IMR-90 (cell line): ENCODE data around the gene SRPK3. TPM values are rescaled to one million over a fixed set of nuclear protein-coding genes. Genes with fewer than 3 reads are reported as not detected.

Source experiments
- ATAC-seq: fragments of 200-7000 bp; cut with Tn5 transposase; 2 replicates; pipeline ENCODE4 v1.9.1; 2020; ENCODE audit warnings: low read depth, mild to moderate bottlenecking, moderate library complexity
- BruUV-seq: library from RNA; stranded (reverse); fragments of 400-500 nt; replicated peaks from 2 replicates; lab custom pipeline; 2021; lab: Mats Ljungman, UMichigan
- CTCF ChIA-PET: fragments of 300-600 bp; formaldehyde crosslinking; extraction: SDS; loops from one replicate; lab custom pipeline; 2021; ENCODE audit warnings: antibody characterized with exemption; lab: Yijun Ruan, JAX
- POLR2A ChIA-PET: fragments of 300-600 bp; sonication (Branson Sonifier 250); formaldehyde crosslinking; loops from one replicate; lab custom pipeline; 2022; ENCODE audit warnings: antibody characterized with exemption; ENCODE audit not compliant: unreplicated experiment; lab: Charles Lee
- DNase-seq: peaks from one replicate; pipeline ENCODE4 v3.0.0; 2013
- H2AFZ ChIP-seq: replicated peaks from 2 replicates; pipeline ENCODE3; 2013; ENCODE audit warnings: low read length, mild to moderate bottlenecking; ENCODE audit not compliant: poor library complexity
- H2AK5ac ChIP-seq: 2 replicates; pipeline ENCODE4 v1.6.1; 2013; ENCODE audit warnings: low read depth, low read length, inconsistent platforms
- H2AK9ac ChIP-seq: replicated peaks from 2 replicates; pipeline ENCODE3; 2013; ENCODE audit warnings: mild to moderate bottlenecking, low read depth, low read length, moderate library complexity; ENCODE audit not compliant: poor library complexity
- H2BK120ac ChIP-seq: 2 replicates; pipeline ENCODE4 v1.6.1; 2013; ENCODE audit warnings: low read depth, low read length, inconsistent platforms
- H2BK15ac ChIP-seq: 3 replicates; pipeline ENCODE4 v1.6.1; 2013; ENCODE audit warnings: low read depth, low read length, inconsistent platforms
- H2BK20ac ChIP-seq: 2 replicates; pipeline ENCODE4 v1.6.1; 2013; ENCODE audit warnings: low read depth, mild to moderate bottlenecking, inconsistent platforms, low read length, moderate library complexity
- H2BK5ac ChIP-seq: 2 replicates; pipeline ENCODE4 v1.6.1; 2013; ENCODE audit warnings: mild to moderate bottlenecking, low read depth, low read length, inconsistent platforms; ENCODE audit not compliant: poor library complexity, severe bottlenecking
- H3K14ac ChIP-seq: replicated peaks from 2 replicates; pipeline ENCODE4 v1.6.1; 2013; ENCODE audit warnings: low read depth, low read length, inconsistent platforms
- H3K18ac ChIP-seq: 2 replicates; pipeline ENCODE4 v1.6.1; 2013; ENCODE audit warnings: low read depth, low read length, control low read depth
- H3K23ac ChIP-seq: 2 replicates; pipeline ENCODE4 v1.6.1; 2013; ENCODE audit warnings: low read depth, low read length, inconsistent platforms
- H3K27ac ChIP-seq: 2 replicates; pipeline ENCODE4 v1.5.1; 2013; ENCODE audit warnings: mild to moderate bottlenecking, control low read depth, low read length; ENCODE audit not compliant: insufficient read depth
- H3K27me3 ChIP-seq: 2 replicates; pipeline ENCODE4 v1.6.1; 2013; ENCODE audit warnings: low read length; ENCODE audit not compliant: control insufficient read depth, insufficient read depth
- H3K36me3 ChIP-seq: 2 replicates; pipeline ENCODE4 v1.6.1; 2013; ENCODE audit warnings: low read length, mixed read lengths; ENCODE audit not compliant: control insufficient read depth, insufficient read depth
- H3K4ac ChIP-seq: 2 replicates; pipeline ENCODE4 v1.6.1; 2013; ENCODE audit warnings: low read depth, low read length, inconsistent platforms
- H3K4me1 ChIP-seq: 2 replicates; pipeline ENCODE4 v1.6.1; 2013; ENCODE audit warnings: low read length, mixed read lengths; ENCODE audit not compliant: control insufficient read depth, insufficient read depth
- H3K4me2 ChIP-seq: 2 replicates; pipeline ENCODE4 v1.6.1; 2013; ENCODE audit warnings: low read depth, mild to moderate bottlenecking, control low read depth, low read length, moderate library complexity
- H3K4me3 ChIP-seq: 2 replicates; pipeline ENCODE4 v1.5.1; 2013; ENCODE audit warnings: low read depth, mild to moderate bottlenecking, control low read depth, low read length, moderate library complexity; ENCODE audit not compliant: insufficient read depth
- H3K56ac ChIP-seq: 2 replicates; pipeline ENCODE4 v1.6.1; 2013; ENCODE audit warnings: low read length, inconsistent platforms; ENCODE audit not compliant: insufficient read depth; ENCODE audit errors: extremely low read depth
- H3K79me1 ChIP-seq, 2 experiments: 2 replicates each; pipeline ENCODE4 v1.6.1; 2013; ENCODE audit warnings: low read length in 2 of 2, inconsistent platforms in 1 of 2, low read depth in 1 of 2
- H3K9ac ChIP-seq: 2 replicates; pipeline ENCODE4 v1.6.1; 2013; ENCODE audit warnings: low read depth, low read length, control low read depth
- H3K9me1 ChIP-seq: 2 replicates; pipeline ENCODE4 v1.6.1; 2013; ENCODE audit warnings: low read length, inconsistent platforms; ENCODE audit not compliant: insufficient read depth
- H3K9me3 ChIP-seq: 2 replicates; pipeline ENCODE4 v1.6.1; 2013; ENCODE audit warnings: low read length; ENCODE audit not compliant: control insufficient read depth, insufficient read depth
- H4K20me1 ChIP-seq: 2 replicates; pipeline ENCODE4 v1.6.1; 2013; ENCODE audit warnings: low read length, inconsistent platforms; ENCODE audit not compliant: insufficient read depth
- H4K5ac ChIP-seq: 2 replicates; pipeline ENCODE4 v1.6.1; 2013; ENCODE audit warnings: mild to moderate bottlenecking, low read depth, low read length, control low read depth
- H4K8ac ChIP-seq, 2 experiments: 2 replicates each; pipeline ENCODE4 v1.6.1; 2013; ENCODE audit warnings: low read depth in 2 of 2, low read length in 2 of 2, control low read depth in 1 of 2, inconsistent platforms in 1 of 2
- H4K91ac ChIP-seq: 2 replicates; pipeline ENCODE4 v1.6.1; 2013; ENCODE audit warnings: low read depth, low read length, inconsistent platforms; ENCODE audit not compliant: insufficient read depth
- CEBPB ChIP-seq: IDR thresholded peaks from 2 replicates; pipeline ENCODE4 v1.6.1; 2012; ENCODE audit warnings: low read depth, low read length, improper control_type of control experiment
- CHD1 ChIP-seq: IDR thresholded peaks from 2 replicates; pipeline ENCODE4 v1.6.1; 2012; ENCODE audit warnings: low read depth, low read length, improper control_type of control experiment
- MAFK ChIP-seq: IDR thresholded peaks from 2 replicates; pipeline ENCODE4 v1.6.1; 2012; ENCODE audit warnings: low read depth, low read length, improper control_type of control experiment
- POLR2A ChIP-seq: IDR thresholded peaks from 2 replicates; pipeline ENCODE4 v1.6.1; 2012; ENCODE audit warnings: mild to moderate bottlenecking, low read depth, low read length
- RAD21 ChIP-seq: IDR thresholded peaks from 2 replicates; pipeline ENCODE4 v1.6.1; 2012; ENCODE audit warnings: low read length, improper control_type of control experiment
- RCOR1 ChIP-seq: IDR thresholded peaks from 2 replicates; pipeline ENCODE4 v1.6.1; 2012; ENCODE audit warnings: mild to moderate bottlenecking, low read length, improper control_type of control experiment; ENCODE audit not compliant: insufficient replicate concordance
- RFX5 ChIP-seq: IDR thresholded peaks from 2 replicates; pipeline ENCODE4 v1.8.0; 2012; ENCODE audit warnings: low read depth, mild to moderate bottlenecking, low read length, moderate library complexity
- SMC3 ChIP-seq: fragments of 150-350 bp; IDR thresholded peaks from 2 replicates; pipeline ENCODE4 v1.6.1; 2016; ENCODE audit warnings: low read depth, mild to moderate bottlenecking, antibody characterized with exemption, low read length, moderate library complexity
- WGBS, 2 experiments: methylation state at CpG; one replicate each; pipeline versions ENCODE4 v1.1.5 to v1.1.7; 2013; ENCODE audit warnings: missing lambda C conversion rate in 2 of 2; ENCODE audit not compliant: insufficient read length in 1 of 2; ENCODE audit errors: extremely low coverage in 2 of 2; 5-methylcytosine and 5-hydroxymethylcytosine counted together
- dilution Hi-C: fragments of 300-500 bp; cut with HindIII; formaldehyde crosslinking; loops from one replicate; pipeline ENCODE4 v1.14.3; 2018; ENCODE audit warnings: low sequenced_read_pairs; ENCODE audit not compliant: unreplicated experiment
- in situ Hi-C: fragments of 300-500 bp; cut with MboI; formaldehyde crosslinking; loops from 3 replicates; pipeline ENCODE4 v1.14.3; 2019; ENCODE audit warnings: low sequenced_read_pairs, inconsistent platforms, mixed read lengths
- intact Hi-C: fragments of 100-400 bp; cut with micrococcal nuclease; formaldehyde crosslinking; loops from 2 replicates; pipeline ENCODE4 v1.10.0; 2022
- polyA plus RNA-seq, 3 experiments: library from polyadenylated mRNA; depleted of rRNA; stranded (reverse); fragments of >200 nt; gene quantifications; 2 replicates each; pipeline ENCODE4 v1.2.3, GENCODE V29; 2012; ENCODE audit warnings: low replicate concordance in 1 of 3
- total RNA-seq: library from RNA; depleted of rRNA; stranded (reverse); fragments of >200 nt; gene quantifications from 2 replicates; pipeline ENCODE4 v1.2.3, GENCODE V29; 2012
- TF ChIP-seq, protein P1 (sequence below): fragments of 150-350 bp; IDR thresholded peaks from 2 replicates; pipeline ENCODE4 v1.6.1; 2016; ENCODE audit warnings: low read depth, mild to moderate bottlenecking, low read length, moderate library complexity, borderline replicate concordance
- TF ChIP-seq, protein P2 (sequence below): conservative IDR thresholded peaks from 2 replicates; pipeline ENCODE4 v1.5.1; 2012; ENCODE audit warnings: mild to moderate bottlenecking, low read depth, low read length, improper control_type of control experiment
- TF ChIP-seq, protein P3 (sequence below): fragments of 150-350 bp; IDR thresholded peaks from 2 replicates; pipeline ENCODE4 v1.6.1; 2017; ENCODE audit warnings: mild to moderate bottlenecking, antibody characterized with exemption, low read length, low read depth

SRPK3 gene
- total and polyA plus RNA-seq, 2 of the 4 experiments (the other 2 are of a cell fraction), result 0.36 to 0.70 TPM

- Histone ChIP-seq H2AK5ac (no peak overlapping the region), H3K36me3 (peaks cover 9% of the 10 kb centered on the region; the same call in 1 of the 2 replicates), H3K18ac (no peak overlapping the region), H3K56ac (no peak overlapping the region), H3K9ac (no peak overlapping the region), H2BK15ac (no peak overlapping the region), H4K20me1 (no peaks in the 10 kb centered on the region), H3K23ac (no peak overlapping the region), H4K8ac (no peak overlapping the region), H2BK120ac (no peak overlapping the region), H3K9me3 (peaks cover 1% of the 10 kb centered on the region; the same call in 1 of the 2 replicates), H3K4me2 (no peak overlapping the region), H3K4me1 (no peaks in the 10 kb centered on the region), H3K9me1 (no peaks in the 10 kb centered on the region), H2BK20ac (no peak overlapping the region), H3K4me3 (no peak overlapping the region), H4K5ac (no peak overlapping the region), H3K14ac (no peak overlapping the region), H2BK5ac (no peak overlapping the region), H4K91ac (no peak overlapping the region), H2AFZ (no peak overlapping the region), H2AK9ac (no peak overlapping the region), H3K27me3 (no peaks in the 10 kb centered on the region), H3K79me1 (no peaks in the 10 kb centered on the region), H3K4ac (no peak overlapping the region), H3K27ac (no peak overlapping the region)
- dilution Hi-C loops (no loop called here), intact Hi-C loops (no loop called here), in situ Hi-C loops (no loop called here)
- BruUV-seq, result no TSS peak
- WGBS, 2 experiments, result 50% methylated on average over 1 of the region's 2 CpGs; no CpG with 5 or more reads in 1 of the 2 experiments
- ChIA-PET POLR2A (interaction anchor here (0.6 kb wide), 1 partner anchor 18 kb away, joined by 4 read pairs; no protein-coding TSS in a partner anchor), CTCF (interaction anchor here (0.6 to 1.2 kb wide), 2 partner anchors 13 to 193 kb away, joined by 3 to 5 read pairs; no protein-coding TSS in a partner anchor)
- no peak for ATAC-seq
- no peak for TF ChIP-seq RCOR1
- no peak for TF ChIP-seq SMC3
- TF ChIP-seq, protein P1, sequence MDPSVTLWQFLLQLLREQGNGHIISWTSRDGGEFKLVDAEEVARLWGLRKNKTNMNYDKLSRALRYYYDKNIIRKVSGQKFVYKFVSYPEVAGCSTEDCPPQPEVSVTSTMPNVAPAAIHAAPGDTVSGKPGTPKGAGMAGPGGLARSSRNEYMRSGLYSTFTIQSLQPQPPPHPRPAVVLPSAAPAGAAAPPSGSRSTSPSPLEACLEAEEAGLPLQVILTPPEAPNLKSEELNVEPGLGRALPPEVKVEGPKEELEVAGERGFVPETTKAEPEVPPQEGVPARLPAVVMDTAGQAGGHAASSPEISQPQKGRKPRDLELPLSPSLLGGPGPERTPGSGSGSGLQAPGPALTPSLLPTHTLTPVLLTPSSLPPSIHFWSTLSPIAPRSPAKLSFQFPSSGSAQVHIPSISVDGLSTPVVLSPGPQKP, result no peak
- TF ChIP-seq, protein P2, sequence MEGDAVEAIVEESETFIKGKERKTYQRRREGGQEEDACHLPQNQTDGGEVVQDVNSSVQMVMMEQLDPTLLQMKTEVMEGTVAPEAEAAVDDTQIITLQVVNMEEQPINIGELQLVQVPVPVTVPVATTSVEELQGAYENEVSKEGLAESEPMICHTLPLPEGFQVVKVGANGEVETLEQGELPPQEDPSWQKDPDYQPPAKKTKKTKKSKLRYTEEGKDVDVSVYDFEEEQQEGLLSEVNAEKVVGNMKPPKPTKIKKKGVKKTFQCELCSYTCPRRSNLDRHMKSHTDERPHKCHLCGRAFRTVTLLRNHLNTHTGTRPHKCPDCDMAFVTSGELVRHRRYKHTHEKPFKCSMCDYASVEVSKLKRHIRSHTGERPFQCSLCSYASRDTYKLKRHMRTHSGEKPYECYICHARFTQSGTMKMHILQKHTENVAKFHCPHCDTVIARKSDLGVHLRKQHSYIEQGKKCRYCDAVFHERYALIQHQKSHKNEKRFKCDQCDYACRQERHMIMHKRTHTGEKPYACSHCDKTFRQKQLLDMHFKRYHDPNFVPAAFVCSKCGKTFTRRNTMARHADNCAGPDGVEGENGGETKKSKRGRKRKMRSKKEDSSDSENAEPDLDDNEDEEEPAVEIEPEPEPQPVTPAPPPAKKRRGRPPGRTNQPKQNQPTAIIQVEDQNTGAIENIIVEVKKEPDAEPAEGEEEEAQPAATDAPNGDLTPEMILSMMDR, result no peak
- TF ChIP-seq RFX5, result no peak
- no peak for TF ChIP-seq MAFK
- TF ChIP-seq CHD1, result no peak
- TF ChIP-seq, protein P3, sequence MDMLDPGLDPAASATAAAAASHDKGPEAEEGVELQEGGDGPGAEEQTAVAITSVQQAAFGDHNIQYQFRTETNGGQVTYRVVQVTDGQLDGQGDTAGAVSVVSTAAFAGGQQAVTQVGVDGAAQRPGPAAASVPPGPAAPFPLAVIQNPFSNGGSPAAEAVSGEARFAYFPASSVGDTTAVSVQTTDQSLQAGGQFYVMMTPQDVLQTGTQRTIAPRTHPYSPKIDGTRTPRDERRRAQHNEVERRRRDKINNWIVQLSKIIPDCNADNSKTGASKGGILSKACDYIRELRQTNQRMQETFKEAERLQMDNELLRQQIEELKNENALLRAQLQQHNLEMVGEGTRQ, result no peak
- TF ChIP-seq RAD21, result no peak
- TF ChIP-seq POLR2A, result no peak
- TF ChIP-seq CEBPB, result no peak
- no peak for DNase-seq
Observed at GRCh38 chrX:153734871-153735270, 46.0 kb upstream of the SRPK3 start.
